IPS-18a (cell line): Measurements from ENCODE around the gene LRP5.
"Not testable (repeated sequence)": the region's sequence is repeated elsewhere in the genome, so short reads cannot be mapped to it uniquely, and the experiment has no call there.

Experiments
- H3K27ac ChIP-seq: one replicate; pipeline ENCODE4 v1.5.1; 2013; ENCODE audit warnings: low read length
- H3K27me3 ChIP-seq: one replicate; pipeline ENCODE4 v1.6.1; 2013; ENCODE audit warnings: mild to moderate bottlenecking, low read length; ENCODE audit not compliant: control insufficient read depth, insufficient read depth
- H3K36me3 ChIP-seq: one replicate; pipeline ENCODE4 v1.6.1; 2013; ENCODE audit warnings: low read depth, low read length; ENCODE audit not compliant: control insufficient read depth
- H3K4me1 ChIP-seq: one replicate; pipeline ENCODE4 v1.6.1; 2013; ENCODE audit warnings: low read depth, low read length; ENCODE audit not compliant: control insufficient read depth
- H3K4me3 ChIP-seq: one replicate; pipeline ENCODE4 v1.5.1; 2013; ENCODE audit warnings: low read length
- H3K9ac ChIP-seq: one replicate; pipeline ENCODE4 v1.6.1; 2013; ENCODE audit warnings: mild to moderate bottlenecking, low read length, moderate library complexity
- H3K9me3 ChIP-seq: one replicate; pipeline ENCODE4 v1.6.1; 2013; ENCODE audit warnings: low read depth, low read length; ENCODE audit not compliant: control insufficient read depth

Gene LRP5

DNA sequence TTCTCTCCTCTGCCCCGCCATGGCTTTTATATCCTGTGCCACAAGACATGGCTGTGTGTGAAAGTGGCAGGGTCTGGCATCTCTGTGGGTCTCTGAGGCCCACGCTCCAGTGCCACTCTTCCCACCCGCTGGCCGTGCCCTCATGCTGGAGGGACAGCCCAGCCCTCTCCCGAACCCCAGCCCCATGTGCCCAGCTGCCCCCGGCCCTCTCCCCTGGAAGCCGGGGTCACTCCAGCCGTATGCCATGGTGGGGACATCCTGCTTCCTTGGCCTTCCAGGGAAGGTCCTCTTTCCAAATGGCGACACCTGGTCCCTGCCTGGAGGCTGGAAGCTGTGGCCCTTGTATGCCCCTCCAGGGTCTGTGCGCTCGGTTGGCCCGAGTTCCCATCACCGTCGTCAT lies 84.9 kb downstream of the LRP5 start:
- Histone ChIP-seq H3K4me1 (no peaks in the 10 kb centered on the region), H3K9me3 (no peaks in the 10 kb centered on the region), H3K27me3 (no peaks in the 10 kb centered on the region), H3K27ac (no peak overlapping the region), H3K9ac (no peak overlapping the region), H3K36me3 (no peaks in the 10 kb centered on the region), H3K4me3 (no peak overlapping the region)

GRCh38 chr11:68398995-68399851 lies 86.8 kb downstream of the LRP5 start:
- Histone ChIP-seq H3K27me3 (no peaks in the 10 kb centered on the region), H3K27ac (no peak overlapping the region)

GRCh38 chr11:68399916-68400315 lies 87.5 kb downstream of the LRP5 start:
- H3K36me3 ChIP-seq, result peaks cover 6% of the 10 kb centered on the region
- H3K27ac ChIP-seq, result no peak overlapping the region
- H3K4me1 ChIP-seq, result no peaks in the 10 kb centered on the region
- H3K27me3 ChIP-seq, result no peaks in the 10 kb centered on the region
- no peak overlapping the region for H3K4me3 ChIP-seq
- no peaks in the 10 kb centered on the region for H3K9me3 ChIP-seq
- H3K9ac ChIP-seq, result no peak overlapping the region

More at GRCh38 chr11:68398995-68399851, 86.8 kb downstream of the LRP5 start:
- H3K4me1 ChIP-seq, result no peaks in the 10 kb centered on the region
- H3K4me3 ChIP-seq, result no peak overlapping the region
- peaks cover 4% of the 10 kb centered on the region for H3K36me3 ChIP-seq
- no peaks in the 10 kb centered on the region for H3K9me3 ChIP-seq
- no peak overlapping the region for H3K9ac ChIP-seq

DNA sequence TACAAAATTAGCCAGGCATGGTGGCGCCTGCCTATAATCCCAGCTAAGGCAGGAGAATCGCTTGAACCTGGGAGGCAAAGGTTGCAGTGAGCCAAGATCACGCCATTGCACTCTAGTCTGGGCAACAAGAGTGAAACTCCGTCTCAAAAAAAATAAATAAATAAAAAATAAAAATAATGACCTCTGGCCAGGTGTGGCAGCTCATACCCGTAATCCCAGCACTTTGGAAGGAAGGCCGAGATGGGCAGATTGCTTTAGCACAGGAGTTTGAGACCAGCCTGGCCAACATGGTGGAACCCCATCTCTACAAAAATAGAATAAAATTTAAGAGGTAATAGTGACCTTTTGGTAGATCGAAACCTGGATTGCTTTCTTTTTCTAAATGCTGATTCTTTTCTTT lies 88.2 kb downstream of the LRP5 start:
- H3K9me3 ChIP-seq, H3K36me3 ChIP-seq, H3K9ac ChIP-seq, H3K4me1 ChIP-seq, H3K27ac ChIP-seq, H3K4me3 ChIP-seq, H3K27me3 ChIP-seq: not testable (repeated sequence)

GRCh38 chr11:68401856-68402255 lies 89.5 kb downstream of the LRP5 start:
- Histone ChIP-seq H3K9ac (no peak overlapping the region), H3K9me3 (no peaks in the 10 kb centered on the region), H3K27ac (no peak overlapping the region), H3K4me3 (no peak overlapping the region), H3K4me1 (no peaks in the 10 kb centered on the region), H3K36me3 (peaks cover 13% of the 10 kb centered on the region), H3K27me3 (no peaks in the 10 kb centered on the region)

DNA sequence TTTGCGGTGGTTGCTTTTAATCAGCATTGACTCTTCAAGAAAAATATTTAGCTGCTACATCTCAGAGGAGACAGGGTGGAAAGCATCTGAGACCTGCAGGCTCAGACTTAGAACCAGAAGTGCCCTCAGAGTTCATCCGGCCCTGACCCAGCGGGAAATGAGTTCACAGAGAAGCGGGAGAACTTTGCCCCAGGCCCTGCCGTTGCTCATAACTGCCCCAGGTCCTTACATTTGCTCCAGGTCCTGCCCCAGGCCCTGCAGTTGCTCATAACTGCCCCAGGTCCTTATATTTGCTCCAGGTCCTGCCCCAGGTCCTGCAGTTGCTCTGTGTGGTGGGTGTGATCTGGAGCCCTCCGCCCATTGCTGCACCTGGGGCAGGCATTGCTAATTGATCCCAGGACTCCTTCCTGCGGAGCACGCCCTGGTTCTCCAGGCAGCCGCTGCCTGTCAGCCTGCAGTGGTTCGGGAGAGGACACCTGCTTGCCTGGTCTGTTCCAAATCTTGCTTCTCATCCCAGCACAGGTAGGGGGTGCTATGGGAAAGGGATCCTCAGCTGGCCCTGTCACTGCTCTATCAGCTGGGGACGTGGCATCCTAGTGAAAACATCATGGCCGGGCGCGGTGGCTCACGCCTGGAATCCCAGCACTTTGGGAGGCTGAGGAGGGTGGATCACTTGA lies 90.1 kb downstream of the LRP5 start:
- no peak overlapping the region for H3K27ac ChIP-seq
- H3K9me3 ChIP-seq, result no peaks in the 10 kb centered on the region
- peaks cover 14% of the 10 kb centered on the region for H3K36me3 ChIP-seq
- H3K9ac ChIP-seq, result no peak overlapping the region
- H3K27me3 ChIP-seq, result no peaks in the 10 kb centered on the region
- H3K4me1 ChIP-seq, result no peaks in the 10 kb centered on the region
- H3K4me3 ChIP-seq, result no peak overlapping the region

DNA sequence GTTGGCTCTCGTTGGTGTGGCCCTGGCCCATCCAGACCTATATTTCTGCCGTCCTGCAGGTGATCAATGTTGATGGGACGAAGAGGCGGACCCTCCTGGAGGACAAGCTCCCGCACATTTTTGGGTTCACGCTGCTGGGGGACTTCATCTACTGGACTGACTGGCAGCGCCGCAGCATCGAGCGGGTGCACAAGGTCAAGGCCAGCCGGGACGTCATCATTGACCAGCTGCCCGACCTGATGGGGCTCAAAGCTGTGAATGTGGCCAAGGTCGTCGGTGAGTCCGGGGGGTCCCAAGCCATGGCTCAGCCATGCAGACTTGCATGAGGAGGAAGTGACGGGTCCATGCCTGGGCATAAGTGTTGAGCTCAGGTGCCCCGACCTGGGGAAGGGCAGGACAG lies 91.0 kb downstream of the LRP5 start:
- H3K4me1 ChIP-seq, result no peaks in the 10 kb centered on the region
- no peaks in the 10 kb centered on the region for H3K9me3 ChIP-seq
- no peak overlapping the region for H3K9ac ChIP-seq
- no peak overlapping the region for H3K4me3 ChIP-seq
- no peak overlapping the region for H3K27ac ChIP-seq
- H3K27me3 ChIP-seq, result no peaks in the 10 kb centered on the region
- H3K36me3 ChIP-seq, result peaks cover 14% of the 10 kb centered on the region

DNA sequence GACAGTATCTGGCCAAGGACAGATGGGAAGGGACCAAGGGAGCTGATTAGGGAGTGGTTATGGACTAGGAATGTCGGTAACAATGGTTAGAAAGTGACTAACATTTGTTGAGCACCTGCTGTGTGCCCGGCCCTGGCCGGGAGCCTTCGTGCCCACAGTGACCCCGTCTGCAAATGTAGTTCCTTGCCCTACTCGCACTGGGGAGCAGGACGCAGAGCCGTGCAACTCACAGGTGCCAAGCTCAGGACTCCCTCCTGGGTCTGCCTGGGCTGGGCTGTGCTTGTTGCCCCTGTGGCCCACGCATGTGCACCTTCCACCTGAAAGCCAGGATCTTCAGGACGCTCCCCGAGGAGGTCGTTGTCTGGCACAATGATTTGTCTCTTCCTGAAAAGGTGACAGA lies 91.4 kb downstream of the LRP5 start:
- H3K36me3 ChIP-seq, result peaks cover 14% of the 10 kb centered on the region
- no peaks in the 10 kb centered on the region for H3K9me3 ChIP-seq
- H3K27me3 ChIP-seq, result no peaks in the 10 kb centered on the region
- no peaks in the 10 kb centered on the region for H3K4me1 ChIP-seq
- no peak overlapping the region for H3K27ac ChIP-seq
- no peak overlapping the region for H3K9ac ChIP-seq
- H3K4me3 ChIP-seq, result no peak overlapping the region

DNA sequence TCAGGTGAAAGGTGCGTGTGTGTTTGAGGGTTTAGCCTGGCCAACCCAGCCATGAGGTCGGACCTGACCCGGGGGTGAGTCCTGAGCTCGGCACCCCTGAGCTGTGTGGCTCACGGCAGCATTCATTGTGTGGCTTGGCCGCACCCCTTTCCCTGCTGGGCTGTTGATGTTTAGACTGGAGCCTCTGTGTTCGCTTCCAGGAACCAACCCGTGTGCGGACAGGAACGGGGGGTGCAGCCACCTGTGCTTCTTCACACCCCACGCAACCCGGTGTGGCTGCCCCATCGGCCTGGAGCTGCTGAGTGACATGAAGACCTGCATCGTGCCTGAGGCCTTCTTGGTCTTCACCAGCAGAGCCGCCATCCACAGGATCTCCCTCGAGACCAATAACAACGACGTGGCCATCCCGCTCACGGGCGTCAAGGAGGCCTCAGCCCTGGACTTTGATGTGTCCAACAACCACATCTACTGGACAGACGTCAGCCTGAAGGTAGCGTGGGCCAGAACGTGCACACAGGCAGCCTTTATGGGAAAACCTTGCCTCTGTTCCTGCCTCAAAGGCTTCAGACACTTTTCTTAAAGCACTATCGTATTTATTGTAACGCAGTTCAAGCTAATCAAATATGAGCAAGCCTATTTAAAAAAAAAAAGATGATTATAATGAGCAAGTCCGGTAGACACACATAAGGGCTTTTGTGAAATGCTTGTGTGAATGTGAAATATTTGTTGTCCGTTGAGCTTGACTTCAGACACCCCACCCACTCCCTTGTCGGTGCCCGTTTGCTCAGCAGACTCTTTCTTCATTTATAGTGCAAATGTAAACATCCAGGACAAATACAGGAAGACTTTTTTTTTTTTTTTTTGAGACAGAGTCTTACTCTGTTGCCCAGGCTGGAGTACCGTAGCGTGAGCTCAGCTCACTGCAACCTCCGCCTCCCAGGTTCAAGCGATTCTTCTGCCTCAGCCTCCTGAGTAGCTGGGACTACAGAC lies 94.2 kb downstream of the LRP5 start:
- H3K36me3 ChIP-seq, result peaks cover 26% of the 10 kb centered on the region

DNA sequence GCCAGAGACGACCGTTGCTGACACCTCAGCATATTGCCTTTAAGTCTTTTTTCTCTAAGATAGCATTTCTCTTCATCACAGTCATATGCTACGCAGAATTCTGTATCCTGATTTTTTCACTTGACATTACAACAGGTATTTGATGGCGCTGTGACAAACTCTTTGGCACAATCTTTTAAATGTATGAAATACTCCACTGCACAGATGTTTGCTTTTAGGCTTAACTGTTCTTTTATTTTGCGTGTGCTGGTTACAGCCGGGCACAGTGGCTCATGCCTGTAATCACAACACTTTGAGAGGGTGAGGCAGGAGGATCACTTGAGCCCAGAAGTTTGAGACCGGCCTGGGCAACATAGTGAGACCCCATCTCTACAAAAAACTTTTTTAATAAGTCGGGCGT lies 96.1 kb downstream of the LRP5 start:
- Histone ChIP-seq H3K27me3 (no peaks in the 10 kb centered on the region), H3K9ac (no peak overlapping the region), H3K9me3 (no peaks in the 10 kb centered on the region), H3K27ac (no peak overlapping the region), H3K36me3 (peaks cover 40% of the 10 kb centered on the region), H3K4me1 (no peaks in the 10 kb centered on the region), H3K4me3 (no peak overlapping the region)

More for the DNA sequence above, 94.2 kb downstream of the LRP5 start:
- no peak overlapping the region for H3K9ac ChIP-seq
- no peak overlapping the region for H3K27ac ChIP-seq
- H3K4me3 ChIP-seq, result no peak overlapping the region
- H3K4me1 ChIP-seq, result no peaks in the 10 kb centered on the region
- H3K27me3 ChIP-seq, result no peaks in the 10 kb centered on the region
- no peaks in the 10 kb centered on the region for H3K9me3 ChIP-seq

DNA sequence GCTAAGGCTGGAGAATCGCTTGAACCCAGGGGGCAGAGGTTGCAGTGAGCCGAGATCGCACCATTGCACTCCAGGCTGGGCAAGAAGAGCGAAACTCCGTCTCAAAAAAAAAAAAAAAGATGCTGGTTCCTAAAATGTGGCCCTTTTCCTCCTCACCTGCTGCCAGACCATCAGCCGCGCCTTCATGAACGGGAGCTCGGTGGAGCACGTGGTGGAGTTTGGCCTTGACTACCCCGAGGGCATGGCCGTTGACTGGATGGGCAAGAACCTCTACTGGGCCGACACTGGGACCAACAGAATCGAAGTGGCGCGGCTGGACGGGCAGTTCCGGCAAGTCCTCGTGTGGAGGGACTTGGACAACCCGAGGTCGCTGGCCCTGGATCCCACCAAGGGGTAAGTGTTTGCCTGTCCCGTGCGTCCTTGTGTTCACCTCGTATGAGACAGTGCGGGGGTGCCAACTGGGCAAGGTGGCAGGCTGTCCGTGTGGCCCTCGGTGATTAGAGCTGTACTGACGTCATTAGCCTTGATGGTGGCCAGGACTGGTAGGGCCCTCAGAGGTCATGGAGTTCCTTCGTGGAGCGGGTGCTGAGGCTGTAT lies 97.5 kb downstream of the LRP5 start:
- Histone ChIP-seq H3K27me3 (no peaks in the 10 kb centered on the region), H3K9ac (no peak overlapping the region), H3K4me3 (no peak overlapping the region), H3K4me1 (no peaks in the 10 kb centered on the region), H3K27ac (no peak overlapping the region), H3K9me3 (no peaks in the 10 kb centered on the region), H3K36me3 (peaks cover 46% of the 10 kb centered on the region)
